Fibroblast of skin of left biceps (primary cell): ENCODE measurements around the gene PCDHA3.
"Not testable (repeated sequence)": the region's sequence is repeated elsewhere in the genome, so short reads cannot be mapped to it uniquely, and the experiment has no call there.

Experiments used
- DNase-seq, 2 experiments: peaks; one replicate each; pipeline ENCODE4 v3.0.0-alpha.2; 2013; ENCODE audit warnings: low read depth in 2 of 2

PCDHA3 gene

GRCh38 chr5:140800816-140801493, at the start of gene PCDHA3:
PCDHA3 (plus strand) TSS chr5:140801057.
- no peak for DNase-seq

- no peak for DNase-seq
These were observed 47.3 kb upstream of the PCDHA3 start for GRCh38 chr5:140753561-140753960.

GRCh38 chr5:140764177-140764973, 36.5 kb upstream of the PCDHA3 start:
- DNase-seq: no peak

- DNase-seq: no peak
These were observed 33.4 kb upstream of the PCDHA3 start for GRCh38 chr5:140767444-140767843.

- DNase-seq: no peak
These were observed 20.3 kb upstream of the PCDHA3 start for GRCh38 chr5:140780512-140780911.

GRCh38 chr5:140785905-140786686, 14.8 kb upstream of the PCDHA3 start, which contains the start of gene PCDHA1:
PCDHA1 (plus strand) TSS chr5:140786140.
- DNase-seq: no peak

- DNase-seq: not testable (repeated sequence)
These were observed 13.4 kb upstream of the PCDHA3 start for GRCh38 chr5:140787422-140787821.

GRCh38 chr5:140787849-140788504, 12.9 kb upstream of the PCDHA3 start:
- DNase-seq: not testable (repeated sequence)

- DNase-seq: no peak
These were observed 9.8 kb upstream of the PCDHA3 start for GRCh38 chr5:140791089-140791488.

GRCh38 chr5:140794595-140795258, 6.1 kb upstream of the PCDHA3 start, which contains the start of gene PCDHA2:
PCDHA2 (plus strand) TSS chr5:140794852.
- no peak for DNase-seq

- no peak for DNase-seq
These were observed 5.6 kb upstream of the PCDHA3 start for GRCh38 chr5:140795259-140795641.

GRCh38 chr5:140796072-140796717, 4.7 kb upstream of the PCDHA3 start:
- DNase-seq: not testable (repeated sequence)

GRCh38 chr5:140796718-140797095, 4.2 kb upstream of the PCDHA3 start:
- DNase-seq: no peak

GRCh38 chr5:140801494-140801841, 611 bp downstream of the PCDHA3 start:
- no peak for DNase-seq

GRCh38 chr5:140802381-140802780, 1.5 kb downstream of the PCDHA3 start:
- DNase-seq: not testable (repeated sequence)

- no peak for DNase-seq
These were observed 2.0 kb downstream of the PCDHA3 start for GRCh38 chr5:140802781-140803271.

GRCh38 chr5:140806834-140807775, 6.2 kb downstream of the PCDHA3 start, which contains the start of gene PCDHA4:
PCDHA4 (plus strand) TSS chr5:140807068.
- no peak for DNase-seq

GRCh38 chr5:140808241-140808888, 7.5 kb downstream of the PCDHA3 start:
- not testable (repeated sequence) for DNase-seq

- DNase-seq: no peak
These were observed 8.0 kb downstream of the PCDHA3 start for GRCh38 chr5:140808889-140809291.
